OCI-LY7 (cell line): ENCODE data around the gene OR12D1. TPM values are rescaled to one million over a fixed set of nuclear protein-coding genes. Genes with fewer than 3 reads are reported as not detected.

ENCODE experiments used
- BruUV-seq: library from RNA; stranded (reverse); fragments of 400-500 nt; replicated peaks from 2 replicates; lab custom pipeline; 2021; lab: Mats Ljungman, UMichigan
- CTCF ChIA-PET: fragments of 300-600 bp; sonication (Branson Sonifier 250); formaldehyde crosslinking; loops from one replicate; lab custom pipeline; 2022; ENCODE audit warnings: antibody characterized with exemption; ENCODE audit not compliant: unreplicated experiment; lab: Charles Lee
- POLR2A ChIA-PET: fragments of 300-600 bp; sonication (Branson Sonifier 250); formaldehyde crosslinking; loops from one replicate; lab custom pipeline; 2022; ENCODE audit warnings: antibody characterized with exemption; lab: Charles Lee
- DNase-seq: peaks from one replicate; pipeline ENCODE4 v3.0.0-alpha.2; 2015; ENCODE audit warnings: low spot score
- H2AFZ ChIP-seq: fragments of 200-600 bp; sonication (generic), shearing (Covaris generic); 2 replicates; pipeline ENCODE4 v1.6.1; 2014; ENCODE audit warnings: mild to moderate bottlenecking, antibody characterized with exemption, low read length, moderate library complexity
- H3K27ac ChIP-seq: fragments of 200-600 bp; sonication (generic); 2 replicates; pipeline ENCODE4 v1.5.1; 2014; ENCODE audit warnings: mixed run types, low read depth, mild to moderate bottlenecking, moderate library complexity, low read length, inconsistent platforms; ENCODE audit not compliant: poor library complexity, severe bottlenecking
- H3K36me3 ChIP-seq: fragments of 200-600 bp; sonication (generic); 2 replicates; pipeline ENCODE4 v1.6.1; 2014; ENCODE audit warnings: mild to moderate bottlenecking, antibody characterized with exemption, low read length, moderate library complexity, mixed read lengths; ENCODE audit not compliant: insufficient read depth
- H3K4me1 ChIP-seq: fragments of 200-600 bp; sonication (generic); 2 replicates; pipeline ENCODE4 v1.5.1; 2014; ENCODE audit warnings: mild to moderate bottlenecking, low read length; ENCODE audit not compliant: insufficient read depth, poor library complexity, severe bottlenecking
- H3K4me2 ChIP-seq: fragments of 200-600 bp; sonication (generic); 2 replicates; pipeline ENCODE4 v1.6.1; 2014; ENCODE audit warnings: mild to moderate bottlenecking, low read length
- H3K4me3 ChIP-seq: fragments of 200-600 bp; sonication (generic); 2 replicates; pipeline ENCODE4 v1.5.1; 2014; ENCODE audit warnings: mild to moderate bottlenecking, low read depth, low read length; ENCODE audit not compliant: poor library complexity, severe bottlenecking
- H3K79me2 ChIP-seq: fragments of 200-600 bp; sonication (generic); 2 replicates; pipeline ENCODE4 v1.6.1; 2016; ENCODE audit warnings: low read depth, mild to moderate bottlenecking, low read length, moderate library complexity, mixed read lengths; ENCODE audit not compliant: insufficient read depth
- H3K9me2 ChIP-seq: fragments of 200-600 bp; sonication (generic); 2 replicates; pipeline ENCODE4 v1.6.1; 2016; ENCODE audit warnings: mild to moderate bottlenecking, low read length, mixed read lengths; ENCODE audit not compliant: insufficient read depth
- H3K9me3 ChIP-seq: fragments of 200-600 bp; sonication (generic); 2 replicates; pipeline ENCODE4 v1.6.1; 2014; ENCODE audit warnings: mild to moderate bottlenecking, mixed run types, low read length, mixed read lengths
- H4K20me1 ChIP-seq: fragments of 200-600 bp; sonication (generic); 2 replicates; pipeline ENCODE4 v1.6.1; 2014; ENCODE audit warnings: mild to moderate bottlenecking, antibody characterized with exemption, low read length, moderate library complexity, mixed read lengths; ENCODE audit not compliant: insufficient read depth
- CTCF ChIP-seq: fragments of 200-600 bp; sonication (generic); conservative IDR thresholded peaks from 2 replicates; pipeline ENCODE4 v1.5.1; 2014; ENCODE audit warnings: mild to moderate bottlenecking, antibody characterized with exemption, low read length, moderate library complexity, mixed read lengths
- EZH2phosphoT487 ChIP-seq: fragments of 200-600 bp; sonication (generic); IDR thresholded peaks from 2 replicates; pipeline ENCODE4 v1.6.1; 2018; ENCODE audit warnings: low read depth, borderline replicate concordance, mild to moderate bottlenecking, mixed run types, antibody characterized with exemption, low read length, moderate library complexity, mixed read lengths
- intact Hi-C: fragments of 100-400 bp; cut with micrococcal nuclease; formaldehyde crosslinking; loops from one replicate; pipeline ENCODE4 v1.10.0; 2022; ENCODE audit not compliant: unreplicated experiment
- total RNA-seq, 2 experiments: library from RNA; depleted of rRNA in 1 of 2; stranded (reverse); fragments of >200 nt in 1 of 2; shearing (Covaris generic) in 1 of 2; gene quantifications; 2 replicates each; pipeline ENCODE4 v1.2.3, GENCODE V29; 2014 to 2022

The OR12D1 gene
- total RNA-seq, 2 experiments from 2014 or later = not detected

- CTCF ChIA-PET = no interaction called here
- Histone ChIP-seq H3K4me1 (no peaks in the 10 kb centered on the region), H2AFZ (no peak overlapping the region), H3K27ac (no peak overlapping the region), H3K36me3 (no peaks in the 10 kb centered on the region), H3K4me2 (no peak overlapping the region), H3K4me3 (no peak overlapping the region), H3K9me2 (no peaks in the 10 kb centered on the region), H4K20me1 (no peaks in the 10 kb centered on the region), H3K79me2 (no peaks in the 10 kb centered on the region), H3K9me3 (no peaks in the 10 kb centered on the region)
- TF ChIP-seq EZH2phosphoT487 (no peak), CTCF (no peak)
- intact Hi-C loops = no loop called here
- no TSS peak for BruUV-seq
- no peak for DNase-seq
- POLR2A ChIA-PET = no interaction called here
These were observed 9.4 kb downstream of the OR12D1 start for GRCh38 chr6:29424168-29424567.

DNA sequence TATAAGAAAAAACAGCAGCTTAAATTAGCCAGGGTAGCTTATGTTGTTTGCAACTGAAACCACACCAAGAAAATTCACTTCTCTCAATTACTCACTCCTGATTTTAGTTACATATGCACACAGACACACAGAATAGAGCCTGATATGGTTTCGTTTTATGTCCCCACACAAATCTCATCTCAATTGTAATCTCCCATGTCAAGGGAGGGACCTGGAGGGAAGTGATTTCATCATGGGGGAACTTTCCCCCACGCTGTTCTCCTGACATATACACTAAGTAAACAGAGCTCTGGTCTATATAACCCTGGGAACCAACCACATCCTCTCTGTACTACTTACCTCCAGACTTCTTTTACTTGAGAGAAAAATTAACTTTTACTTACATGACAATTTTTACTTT is 9.8 kb downstream of the OR12D1 start:
- no peaks in the 10 kb centered on the region for H3K9me2 ChIP-seq
- H3K79me2 ChIP-seq = no peaks in the 10 kb centered on the region
- H4K20me1 ChIP-seq = no peaks in the 10 kb centered on the region
- DNase-seq = no peak
- POLR2A ChIA-PET = no interaction called here
- no peaks in the 10 kb centered on the region for H3K36me3 ChIP-seq
- no peak overlapping the region for H3K27ac ChIP-seq
- H3K4me1 ChIP-seq = no peaks in the 10 kb centered on the region
- no peak overlapping the region for H3K4me3 ChIP-seq
- H3K4me2 ChIP-seq = no peak overlapping the region
- no TSS peak for BruUV-seq
- no peak overlapping the region for H2AFZ ChIP-seq
- intact Hi-C loops = no loop called here
- H3K9me3 ChIP-seq = no peaks in the 10 kb centered on the region
- CTCF ChIA-PET = no interaction called here
- TF ChIP-seq EZH2phosphoT487 (no peak), CTCF (no peak)

DNA sequence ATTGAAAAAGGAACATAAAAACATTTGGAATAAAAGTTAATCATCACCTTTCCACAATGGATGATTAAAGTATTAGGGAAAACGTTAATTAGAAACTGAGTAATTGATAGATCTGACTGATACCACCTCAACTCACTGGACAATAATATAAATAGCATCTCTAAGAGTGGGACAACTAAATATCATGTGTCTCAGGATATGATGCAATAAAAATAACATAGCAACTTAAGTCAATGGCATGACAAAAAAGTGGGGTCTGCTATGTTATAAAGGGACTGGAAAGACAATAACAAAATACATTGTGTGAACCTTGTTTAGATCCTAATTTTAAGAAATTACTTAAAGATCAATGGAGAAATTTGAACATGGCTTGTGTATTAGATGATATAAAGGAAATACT is 10.3 kb downstream of the OR12D1 start:
- BruUV-seq = no TSS peak
- Histone ChIP-seq H3K4me3 (no peak overlapping the region), H3K4me1 (no peaks in the 10 kb centered on the region), H3K9me3 (no peaks in the 10 kb centered on the region), H3K9me2 (no peaks in the 10 kb centered on the region), H4K20me1 (no peaks in the 10 kb centered on the region), H3K79me2 (no peaks in the 10 kb centered on the region), H3K27ac (no peak overlapping the region), H3K36me3 (no peaks in the 10 kb centered on the region), H2AFZ (no peak overlapping the region), H3K4me2 (no peak overlapping the region)
- DNase-seq = no peak
- TF ChIP-seq EZH2phosphoT487 = no peak
- no peak for TF ChIP-seq CTCF
- intact Hi-C loops = no loop called here
- ChIA-PET CTCF (no interaction called here), POLR2A (no interaction called here)
